MM.1S (cell line): Measurements from ENCODE around the gene RRP1.

Experiments used
- CTCF ChIP-seq: fragments of 300-600 bp; sonication (generic); IDR thresholded peaks from 2 replicates; pipeline ENCODE4 v1.5.1; 2016; ENCODE audit warnings: antibody characterized with exemption, low read length, mixed read lengths
- EZH2 ChIP-seq: fragments of 300-600 bp; sonication (generic); optimal IDR thresholded peaks from 2 replicates; pipeline ENCODE3; 2017; ENCODE audit warnings: low read depth, mild to moderate bottlenecking, antibody characterized with exemption, low read length, mixed read lengths
- EZH2phosphoT487 ChIP-seq: fragments of 300-600 bp; sonication (generic); IDR thresholded peaks from 2 replicates; pipeline ENCODE4 v1.6.1; 2018; ENCODE audit warnings: antibody characterized with exemption, low read length

GRCh38 chr21:43813656-43813980, 24.2 kb downstream of the RRP1 start:
- no peak for TF ChIP-seq CTCF
- no peak for TF ChIP-seq EZH2
- TF ChIP-seq EZH2phosphoT487 = no peak
